ENCODE results near the gene SLC52A3. TPM values are rescaled to one million over a fixed set of nuclear protein-coding genes. Genes with fewer than 3 reads are reported as not detected.

Gene SLC52A3
- polyA plus RNA-seq, 10 donors = 0.16 to 0.63 (median 0.37) TPM

DNA sequence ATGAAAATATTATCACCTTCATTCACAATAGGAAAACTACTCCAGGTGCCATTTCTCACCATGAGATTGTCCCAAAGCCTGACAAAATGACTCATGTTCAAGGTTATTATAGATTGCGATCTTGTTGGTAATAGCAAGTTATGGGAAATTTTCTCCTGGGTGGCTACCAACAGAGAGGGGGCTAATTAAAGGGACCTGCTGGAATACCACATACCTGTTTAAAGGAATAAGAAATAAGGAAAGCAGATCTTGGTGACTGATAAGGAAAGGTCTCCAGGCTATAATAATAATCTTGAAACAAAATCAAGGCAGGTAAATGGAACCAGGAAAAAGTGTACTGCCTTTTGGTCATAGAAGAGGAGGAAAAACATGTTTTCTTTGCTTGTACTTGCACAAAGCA is 1.4 kb downstream of the SLC52A3 start:
- DNase-seq = no peak

DNA sequence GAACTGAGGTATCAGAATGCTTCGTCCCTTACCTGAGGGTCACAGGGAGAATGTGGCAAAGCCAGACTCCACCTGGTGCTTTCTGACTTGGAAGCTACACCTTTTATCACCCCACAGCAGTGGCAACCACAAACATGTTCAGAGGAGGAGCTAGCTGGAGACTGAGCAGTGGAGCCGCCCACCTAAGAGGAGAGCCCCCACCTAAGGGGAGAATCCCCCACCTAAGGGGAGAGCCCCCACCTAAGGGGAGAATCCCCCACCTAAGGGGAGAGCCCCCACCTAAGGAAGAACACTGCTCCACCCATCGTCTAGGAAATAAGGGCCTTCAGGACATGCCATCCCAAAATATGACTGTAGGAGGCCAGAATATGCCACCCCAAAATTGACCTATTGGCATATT is 4.0 kb downstream of the SLC52A3 start:
- DNase-seq = no peak

GRCh38 chr20:761418-762381 is 6.6 kb downstream of the SLC52A3 start:
- DNase-seq = no peak

DNA sequence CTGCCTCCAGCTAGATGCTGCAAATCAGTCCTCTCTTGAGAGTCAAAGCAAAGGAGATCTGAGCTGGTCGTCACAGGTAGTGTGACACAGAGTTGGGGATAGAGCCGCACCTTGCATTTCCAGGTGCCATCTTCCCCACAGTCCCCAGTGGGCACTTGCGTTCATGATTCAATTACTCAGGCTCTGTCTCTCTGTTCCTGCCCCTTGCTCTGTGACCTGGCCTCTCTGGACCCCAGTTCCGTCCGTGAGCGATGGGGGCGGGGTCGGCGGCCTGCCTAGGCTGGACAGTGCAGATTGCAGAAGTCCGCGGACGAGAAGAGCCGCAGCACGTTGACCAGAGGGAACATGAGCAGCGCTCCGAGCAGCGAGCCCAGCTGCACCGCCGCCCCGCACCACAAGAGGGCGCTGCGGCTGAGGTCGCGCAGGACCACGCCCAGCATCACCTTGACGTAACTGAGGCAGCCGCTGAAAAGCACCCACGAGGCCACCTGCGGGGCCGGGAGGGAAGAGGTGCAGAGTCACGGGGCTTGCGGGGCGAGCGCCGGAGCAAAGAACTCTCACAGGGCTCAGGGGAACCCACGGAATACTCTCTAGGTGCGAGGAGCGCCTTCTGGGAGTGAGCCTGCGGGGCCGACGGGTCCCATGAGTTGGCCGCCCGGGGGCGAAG is 7.4 kb downstream of the SLC52A3 start:
- peak in 1 of 3 donors; percentile 33 for DNase-seq

GRCh38 chr20:757506-757905 is 10.8 kb downstream of the SLC52A3 start:
- no peak for DNase-seq

- DNase-seq = no peak
Observed at GRCh38 chr20:755941-756340, 12.4 kb downstream of the SLC52A3 start.

DNA sequence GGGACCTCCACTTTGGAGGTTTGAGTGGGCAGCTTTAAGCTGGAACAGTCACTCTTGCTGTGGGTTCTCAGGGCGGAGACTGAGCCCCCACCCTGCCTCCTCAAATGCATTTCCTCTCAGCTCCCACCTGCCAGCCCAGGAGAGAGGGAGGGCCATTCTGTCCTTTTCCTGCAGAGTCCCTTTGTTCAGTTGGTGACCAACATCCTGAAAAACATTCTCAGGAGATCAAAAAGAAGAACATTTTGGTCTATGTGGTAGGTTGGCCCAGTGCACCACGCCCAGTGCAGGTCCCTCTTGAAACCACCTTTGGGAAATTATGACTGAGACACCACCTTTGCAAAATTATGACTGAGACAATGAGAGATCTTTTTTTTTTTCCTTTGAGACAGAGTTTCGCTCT is 13.4 kb downstream of the SLC52A3 start:
- DNase-seq = no peak

DNA sequence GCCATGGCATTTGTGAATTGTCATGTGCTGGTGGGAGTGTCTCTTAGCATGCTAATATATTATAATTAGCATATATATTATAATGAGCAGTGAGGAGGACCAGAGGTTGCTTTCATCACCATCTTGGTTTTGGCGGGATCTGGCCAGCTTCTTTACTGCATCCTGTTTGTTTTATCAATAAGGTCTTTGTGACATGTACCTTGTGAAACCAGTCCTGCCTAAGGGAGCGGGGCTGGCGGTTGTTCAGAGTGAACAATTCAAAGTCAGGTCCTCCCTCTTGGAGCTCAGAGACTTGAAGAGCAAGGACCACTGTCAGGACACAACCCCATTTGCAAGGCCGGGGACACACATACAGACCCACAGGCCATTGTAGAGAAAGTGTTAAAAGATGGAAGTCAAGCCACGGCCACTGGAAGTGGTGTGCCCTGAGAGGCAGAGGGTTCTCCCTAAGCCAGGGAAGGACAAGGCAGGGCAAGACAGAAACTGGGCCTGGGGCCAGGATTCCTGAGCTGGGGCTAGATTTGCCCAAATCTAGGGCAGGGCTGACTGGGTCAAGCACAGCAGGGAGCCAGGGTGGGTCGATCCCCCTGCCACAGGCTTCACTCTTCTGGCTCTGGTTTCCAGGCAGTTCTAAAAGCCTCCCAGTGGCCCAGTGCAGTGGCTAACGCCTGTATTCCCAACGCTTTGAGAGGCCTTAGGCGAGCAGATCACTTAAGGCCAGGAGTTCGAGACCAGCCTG is 14.2 kb downstream of the SLC52A3 start:
- DNase-seq = no peak

DNA sequence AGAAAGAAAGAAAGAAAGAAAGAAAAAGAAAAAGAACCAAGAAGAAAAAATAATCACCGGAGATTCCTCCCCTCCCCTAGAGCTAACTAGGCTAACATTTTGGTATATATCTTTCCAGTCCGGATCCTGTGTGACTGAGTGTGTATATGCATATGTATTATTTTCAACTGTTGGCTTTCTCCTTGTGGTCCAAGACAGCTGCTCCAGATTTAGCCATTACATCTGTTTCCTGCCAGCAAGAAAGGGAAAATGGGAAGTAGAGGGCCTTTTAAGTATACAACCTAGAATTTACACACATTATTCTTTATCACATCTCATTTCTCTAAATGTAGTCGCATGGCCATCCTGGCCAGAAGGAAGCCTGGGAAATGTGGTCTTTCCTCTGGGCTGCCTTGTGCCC is 15.2 kb downstream of the SLC52A3 start:
- DNase-seq = peak in 2 of 3 donors; percentile 57 to 65

DNA sequence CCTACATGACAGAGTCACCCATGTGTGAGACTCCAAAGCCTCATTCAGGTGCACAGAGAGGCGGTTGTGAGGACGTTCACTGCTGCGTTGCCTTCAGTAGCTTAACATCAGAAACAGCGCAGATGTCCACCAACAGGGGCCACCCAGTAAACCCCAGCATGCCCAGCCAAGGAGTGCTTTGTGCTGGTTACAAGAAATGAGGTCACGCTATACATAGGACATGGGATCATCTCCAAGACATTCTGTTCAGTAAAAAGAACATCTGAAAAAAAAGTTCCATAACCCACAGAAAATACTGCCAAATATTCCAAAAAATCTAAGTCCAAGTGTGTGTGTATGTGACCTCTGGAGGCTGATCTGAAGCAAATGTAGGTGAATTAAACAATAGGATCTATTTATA is 16.0 kb downstream of the SLC52A3 start:
- DNase-seq = peak; percentile 21 to 80 (median 77)

DNA sequence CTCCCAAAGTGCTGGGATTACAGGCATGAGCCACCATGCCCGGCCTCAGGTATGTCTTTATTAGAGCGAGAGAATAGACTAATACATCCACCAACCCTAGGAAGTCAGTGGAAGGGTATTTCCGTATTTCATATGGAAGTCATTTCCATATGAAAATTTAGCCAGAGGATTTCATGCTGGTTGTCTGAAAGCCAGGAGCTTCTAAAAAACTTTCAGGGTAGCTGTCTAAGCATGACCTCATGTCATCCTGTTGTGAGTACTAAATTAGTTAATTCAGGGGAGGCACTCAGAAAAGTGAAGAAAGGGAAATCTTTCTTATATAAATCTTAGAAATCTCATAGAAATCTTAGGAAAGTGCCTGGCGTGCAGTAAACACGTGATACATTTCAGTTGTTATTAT is 16.5 kb downstream of the SLC52A3 start:
- DNase-seq = peak in 2 of 3 donors; percentile 56 to 59

DNA sequence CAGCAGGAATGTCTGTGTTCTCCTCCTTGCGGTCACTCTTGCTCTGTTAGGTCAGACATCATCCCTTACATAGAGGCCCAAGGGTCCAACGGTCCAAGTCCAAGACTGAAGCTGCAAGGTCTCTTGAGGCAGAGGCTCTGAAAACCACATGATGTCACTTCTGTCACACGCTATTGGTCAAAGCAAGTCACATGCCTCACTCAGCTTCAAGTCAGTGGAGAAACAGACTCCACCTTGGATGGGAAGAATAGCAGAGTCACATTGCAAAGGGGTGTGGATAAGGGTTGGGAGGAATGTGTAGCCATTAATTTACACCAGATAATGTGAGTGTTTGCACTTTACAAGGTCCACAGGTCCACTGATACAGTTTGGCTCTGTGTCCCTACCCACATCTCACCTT is 17.5 kb downstream of the SLC52A3 start:
- DNase-seq = peak in 1 of 3 donors; percentile 36

DNA sequence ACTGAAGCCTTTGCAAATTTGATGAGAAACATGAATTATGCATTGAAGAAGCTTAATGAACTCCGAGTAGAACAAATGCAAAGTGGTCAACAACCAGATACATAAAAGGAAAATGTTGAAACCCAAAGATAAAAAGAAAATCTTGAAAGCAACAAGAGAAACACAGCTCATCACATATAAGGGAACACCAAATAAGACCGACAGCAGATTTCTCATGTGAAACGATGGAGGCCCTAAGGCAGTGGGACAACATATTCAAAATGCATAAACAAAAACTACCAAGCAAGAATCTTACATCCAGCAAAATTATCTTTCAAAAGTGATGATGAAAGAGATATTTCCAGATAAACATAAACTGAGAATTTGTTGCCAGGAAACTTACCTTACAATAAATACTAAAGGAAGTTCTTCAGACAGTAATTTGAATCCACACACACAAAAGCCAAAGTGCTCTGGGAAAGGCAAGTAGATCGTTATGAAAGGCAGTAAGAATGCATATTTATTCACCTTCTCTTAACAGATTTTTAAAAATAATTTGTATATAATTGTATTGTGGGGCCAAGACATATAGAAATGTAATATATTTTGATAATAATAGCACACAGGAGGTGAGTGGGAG is 22.5 kb downstream of the SLC52A3 start:
- DNase-seq = no peak

GRCh38 chr20:742156-742555 is 26.1 kb downstream of the SLC52A3 start:
- no peak for DNase-seq

DNA sequence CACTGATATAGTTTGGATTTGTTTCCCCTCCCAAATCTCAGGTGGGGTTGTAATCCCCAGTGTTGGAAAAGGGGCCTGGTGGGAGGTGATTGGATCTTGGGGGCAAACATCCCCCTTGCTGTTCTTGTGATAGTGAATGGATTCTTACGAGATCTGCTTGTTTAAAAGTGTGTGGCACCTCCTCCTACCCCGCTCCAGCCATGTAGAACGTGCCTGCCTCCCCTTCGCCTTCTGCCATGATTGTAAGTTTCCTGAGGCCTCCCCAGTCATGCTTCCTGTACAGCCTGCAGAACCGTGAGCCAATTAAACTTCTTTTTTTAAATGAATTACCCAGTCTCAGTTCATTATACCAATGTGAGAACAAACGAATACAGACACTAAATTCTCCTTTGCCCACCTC is 26.7 kb downstream of the SLC52A3 start:
- no peak for DNase-seq

DNA sequence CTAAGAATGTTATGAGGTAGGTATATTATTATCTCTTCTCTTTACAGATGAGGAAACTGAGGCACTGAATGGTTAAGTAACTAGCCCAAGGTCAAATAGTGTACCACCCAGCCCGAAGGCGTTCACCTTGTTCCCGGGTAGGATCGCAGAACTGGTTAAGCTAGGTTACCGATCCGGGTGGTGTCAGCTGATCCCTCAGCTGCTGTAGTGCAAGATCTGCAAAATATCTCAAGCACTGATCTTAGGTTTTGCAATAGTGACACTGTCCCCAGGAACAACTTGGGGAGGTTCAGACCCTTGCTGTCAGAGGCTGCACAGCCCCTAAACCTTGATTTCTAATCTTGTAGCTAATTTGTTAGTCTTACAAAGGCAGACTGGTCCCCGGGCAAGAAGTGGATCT is 28.1 kb downstream of the SLC52A3 start:
- DNase-seq = no peak

DNA sequence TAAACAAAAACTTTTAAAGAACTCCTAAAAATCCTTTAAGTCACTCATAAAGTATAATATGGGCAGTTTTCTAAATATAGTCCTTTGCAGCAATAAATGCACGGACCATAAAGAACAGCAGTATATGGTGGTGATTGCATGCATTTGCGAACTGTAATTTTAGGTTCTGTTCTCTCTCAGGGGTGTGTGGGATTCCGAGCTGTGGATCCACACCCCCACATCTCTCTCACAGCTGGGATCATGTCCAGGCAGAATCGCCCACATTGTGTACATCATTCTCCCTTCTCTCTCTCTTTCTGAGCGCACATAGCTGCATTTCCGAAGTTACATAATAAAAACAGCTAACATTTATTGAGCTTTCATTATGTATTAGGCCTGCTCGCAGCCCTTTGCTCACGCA is 28.6 kb downstream of the SLC52A3 start:
- no peak for DNase-seq

- no peak for DNase-seq
Observed at GRCh38 chr20:733861-734260, 34.4 kb downstream of the SLC52A3 start.

- DNase-seq = no peak
Observed at GRCh38 chr20:732727-733126, 35.6 kb downstream of the SLC52A3 start.

DNA sequence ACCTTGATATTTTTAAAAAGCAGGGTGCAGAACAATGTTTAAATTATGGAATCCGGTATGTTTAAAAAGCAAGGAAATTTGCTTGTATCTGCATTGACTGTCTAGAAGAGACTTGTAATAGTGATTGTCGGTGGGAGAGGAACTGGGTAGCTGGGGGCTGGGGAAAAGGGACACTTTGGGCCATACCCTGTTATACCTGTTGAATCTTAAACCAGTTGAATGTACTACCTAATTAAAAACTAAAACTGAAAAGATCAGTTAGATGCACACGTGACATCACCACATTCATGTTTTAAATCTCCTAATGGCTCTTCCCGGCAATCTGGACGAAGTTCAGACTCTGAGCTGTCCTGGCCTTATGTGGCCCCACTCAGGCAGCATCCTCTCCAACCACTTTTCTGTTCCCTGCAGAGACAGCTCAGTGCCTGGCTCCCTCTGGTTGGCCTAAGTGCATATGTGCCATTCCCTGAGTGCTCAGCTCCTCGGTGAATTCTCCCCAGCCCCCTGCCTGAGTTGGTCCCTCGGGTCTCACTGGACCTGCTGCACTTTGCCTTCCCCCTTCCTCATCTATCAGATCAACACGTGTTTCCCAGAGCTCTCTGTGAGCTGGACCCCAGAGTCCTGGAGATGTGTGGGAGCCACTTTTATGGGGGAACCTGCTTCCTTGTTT is 36.3 kb downstream of the SLC52A3 start:
- no peak for DNase-seq

DNA sequence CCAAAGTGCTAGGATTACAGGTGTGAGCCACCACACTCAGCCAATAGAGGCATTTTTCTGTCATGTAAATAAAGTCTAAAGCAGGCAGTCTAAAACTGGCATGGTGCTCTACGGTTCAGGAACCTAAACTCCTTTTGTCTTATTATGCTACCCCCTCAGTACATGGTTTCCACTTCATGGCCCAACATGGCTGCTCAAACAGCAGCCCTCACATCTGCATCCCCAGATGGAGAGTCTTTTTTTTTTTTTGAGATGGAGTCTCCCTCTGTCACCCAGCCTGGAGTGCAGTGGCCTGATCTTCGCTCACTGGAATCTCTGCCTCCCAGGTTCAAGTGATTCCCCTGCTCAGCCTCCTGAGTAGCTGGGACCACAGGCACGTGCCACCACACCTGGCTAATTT is 38.3 kb downstream of the SLC52A3 start:
- no peak for DNase-seq

Measured in muscle of back (tissue), 11 donors.